Activated T-cell treated with anti-CD3 and anti-CD28 coated beads, Interleukin-2, amount 50 U/mL, for 24 hours (primary cell): Measurements from ENCODE around the gene TMEM131L.
"Not testable (repeated sequence)": the region's sequence is repeated elsewhere in the genome, so short reads cannot be mapped to it uniquely, and the experiment has no call there.

ENCODE experiments used
- DNase-seq: peaks from one replicate; pipeline ENCODE4 v3.0.0-alpha.2; 2020
- H3K27ac Mint-ChIP-seq: 2 replicates; pipeline ENCODE4 v1.8.0; 2020; ENCODE audit warnings: mild to moderate bottlenecking, mixed read lengths
- H3K27me3 Mint-ChIP-seq: 2 replicates; pipeline ENCODE4 v1.8.0; 2020; ENCODE audit warnings: mixed read lengths
- H3K36me3 Mint-ChIP-seq: 2 replicates; pipeline ENCODE4 v1.8.0; 2020; ENCODE audit warnings: low read depth, mixed read lengths
- H3K4me1 Mint-ChIP-seq: 2 replicates; pipeline ENCODE4 v1.8.0; 2020; ENCODE audit warnings: low read depth, mixed read lengths
- H3K4me3 Mint-ChIP-seq: 2 replicates; pipeline ENCODE4 v1.8.0; 2020; ENCODE audit warnings: mild to moderate bottlenecking, moderate library complexity, mixed read lengths
- H3K9me3 Mint-ChIP-seq: 2 replicates; pipeline ENCODE4 v1.8.0; 2020; ENCODE audit warnings: mixed read lengths

Gene TMEM131L

DNA sequence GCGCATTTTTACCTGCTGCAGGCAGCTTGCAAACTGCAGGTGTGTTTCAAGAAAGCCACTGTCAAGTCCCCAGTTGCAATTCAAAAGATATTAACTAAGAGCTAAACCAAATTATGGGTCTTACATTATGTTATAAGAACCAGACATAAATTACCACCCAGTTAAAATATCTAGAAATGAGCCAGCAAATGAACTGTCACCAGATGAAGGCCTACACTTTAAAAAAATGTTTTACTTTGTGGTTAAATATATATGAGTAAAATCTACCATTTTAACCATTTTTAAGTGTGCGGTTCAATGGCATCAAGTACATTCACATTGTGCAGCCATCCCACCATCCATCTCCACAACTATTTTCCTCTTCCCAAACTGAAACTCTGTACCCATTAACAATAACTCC lies 32.0 kb upstream of the TMEM131L start:
- Mint-ChIP-seq H3K27me3 (no peaks in the 10 kb centered on the region), H3K36me3 (no peaks in the 10 kb centered on the region), H3K4me3 (peak overlapping the region; percentile 73), H3K27ac (peak overlapping the region; percentile 92), H3K4me1 (peaks cover 70% of the 10 kb centered on the region), H3K9me3 (no peaks in the 10 kb centered on the region)
- no peak for DNase-seq

DNA sequence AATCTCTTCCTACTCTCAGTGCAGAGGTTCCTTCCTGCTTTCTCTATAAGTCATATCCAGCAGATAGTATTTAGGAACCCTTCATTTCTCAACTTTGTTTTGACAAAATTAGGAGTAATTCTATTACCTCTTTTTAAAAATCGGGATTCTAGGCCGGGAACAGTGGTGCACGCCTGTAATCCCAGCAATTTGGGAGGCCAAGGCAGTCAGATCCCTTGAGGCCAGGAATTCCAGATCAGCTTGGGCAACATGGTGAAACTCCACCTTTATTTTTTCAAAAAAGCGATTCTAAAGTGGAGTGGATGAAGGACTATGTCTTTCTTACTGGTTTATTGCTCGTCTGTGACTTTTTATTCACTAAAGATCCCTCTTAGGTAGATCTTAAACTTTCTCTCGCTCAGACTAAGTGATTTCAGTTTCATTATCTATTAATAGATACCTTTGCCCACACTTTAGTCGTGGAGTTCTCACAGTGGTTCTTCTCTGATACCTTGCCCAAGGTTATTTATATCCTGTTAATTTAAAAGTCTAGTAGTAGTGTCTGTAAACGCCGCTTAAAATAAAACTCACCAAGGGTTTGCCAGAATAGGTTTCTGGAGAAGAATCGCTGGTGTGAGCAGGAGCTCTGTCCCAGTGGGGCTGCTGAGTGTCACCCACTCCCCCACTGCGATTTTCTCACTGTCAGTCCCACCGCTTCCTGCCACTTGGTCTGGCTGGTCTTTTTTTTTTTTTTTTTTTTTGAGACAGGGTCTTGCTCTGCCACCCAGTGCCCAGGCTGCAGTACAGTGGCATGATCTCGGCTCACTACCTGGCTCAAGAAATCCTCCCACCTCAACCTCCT lies 27.0 kb upstream of the TMEM131L start:
- Mint-ChIP-seq H3K27ac (peak overlapping the region; percentile 91), H3K4me3 (peak overlapping the region; percentile 78), H3K36me3 (no peaks in the 10 kb centered on the region), H3K4me1 (peaks cover 50% of the 10 kb centered on the region), H3K9me3 (no peaks in the 10 kb centered on the region), H3K27me3 (no peaks in the 10 kb centered on the region)
- DNase-seq: peak; percentile 49

DNA sequence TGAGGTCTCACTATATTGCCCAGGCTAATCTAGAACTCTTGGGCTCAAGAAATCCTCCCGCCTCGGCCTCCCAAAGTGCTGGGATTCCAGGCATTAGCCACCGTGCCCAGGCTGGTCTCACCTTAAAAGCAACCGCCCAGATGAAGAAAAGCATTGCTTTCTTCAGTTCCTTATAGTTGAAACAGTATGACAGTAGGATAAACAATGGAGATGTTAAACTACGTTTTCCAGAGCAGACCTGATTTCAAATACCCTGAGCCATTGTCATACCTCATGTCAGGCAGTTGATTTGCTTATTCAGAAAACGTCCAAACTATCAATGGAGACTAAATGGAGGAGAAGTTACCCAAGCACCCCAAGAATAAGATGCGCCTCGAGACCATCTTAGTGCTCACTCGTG lies 26.3 kb upstream of the TMEM131L start:
- Mint-ChIP-seq H3K9me3 (no peaks in the 10 kb centered on the region), H3K4me1 (peaks cover 45% of the 10 kb centered on the region), H3K36me3 (no peaks in the 10 kb centered on the region), H3K27me3 (no peaks in the 10 kb centered on the region), H3K27ac (peak overlapping the region; percentile 61), H3K4me3 (peak overlapping the region; percentile 78)
- no peak for DNase-seq

DNA sequence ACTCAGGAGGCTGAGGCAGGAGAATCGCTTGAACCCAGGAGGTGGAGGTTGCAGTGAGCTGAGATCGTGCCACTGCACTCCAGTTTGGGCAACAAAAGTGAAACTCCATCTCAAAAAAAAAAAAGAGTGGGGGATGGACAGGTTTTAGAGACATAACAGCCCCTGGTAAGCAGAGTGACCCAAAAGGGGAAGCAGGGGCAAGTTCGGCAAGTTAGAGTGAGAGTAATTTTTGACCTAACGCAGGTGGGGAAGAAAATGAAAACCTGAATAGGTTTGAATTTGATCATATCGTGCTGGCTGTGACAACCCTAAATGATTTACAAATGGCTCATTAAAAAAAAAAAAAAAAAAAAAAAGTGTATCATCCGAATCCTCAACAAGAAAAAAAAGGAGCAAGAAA lies 25.7 kb upstream of the TMEM131L start:
- Mint-ChIP-seq H3K36me3 (no peaks in the 10 kb centered on the region), H3K9me3 (no peaks in the 10 kb centered on the region), H3K4me3 (no peak overlapping the region), H3K27me3 (no peaks in the 10 kb centered on the region), H3K4me1 (peaks cover 42% of the 10 kb centered on the region), H3K27ac (no peak overlapping the region)
- DNase-seq: no peak

DNA sequence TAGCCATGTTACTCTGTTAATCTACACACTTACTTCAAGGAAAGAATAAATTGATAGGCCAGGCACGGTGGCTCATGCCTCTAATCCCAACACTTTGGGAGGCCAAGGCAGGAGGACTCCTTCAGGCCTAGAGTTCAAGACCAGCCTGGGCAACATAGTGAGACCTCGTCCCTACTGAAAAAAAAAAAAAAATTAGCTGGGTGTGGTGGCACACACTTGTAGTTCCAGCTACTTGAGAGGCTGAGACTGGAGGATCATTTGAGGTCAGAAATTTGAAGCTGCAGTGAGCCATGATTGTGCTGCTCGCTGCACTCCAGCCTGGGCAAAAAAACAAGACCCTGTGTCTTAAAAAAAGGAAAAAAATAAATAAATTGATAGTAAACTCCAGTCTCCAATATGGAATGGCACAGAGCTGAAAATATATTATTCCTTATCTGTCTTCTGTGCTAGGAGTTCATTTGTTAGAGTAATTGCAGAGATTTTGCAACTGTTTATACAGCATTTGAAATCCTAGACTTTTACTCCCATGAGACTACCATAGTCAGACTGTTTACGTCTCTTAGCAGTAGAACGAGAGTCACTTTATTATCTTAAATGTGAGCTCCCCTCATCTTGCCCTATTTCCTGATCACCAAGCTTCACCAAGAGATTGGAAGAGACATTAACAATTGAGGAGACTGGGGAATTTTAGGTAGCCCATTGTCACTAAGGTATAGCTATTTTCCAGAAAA lies 18.8 kb upstream of the TMEM131L start:
- Mint-ChIP-seq H3K27ac (no peak overlapping the region), H3K36me3 (no peaks in the 10 kb centered on the region), H3K4me1 (peaks cover 22% of the 10 kb centered on the region), H3K4me3 (no peak overlapping the region), H3K9me3 (no peaks in the 10 kb centered on the region), H3K27me3 (no peaks in the 10 kb centered on the region)
- no peak for DNase-seq

DNA sequence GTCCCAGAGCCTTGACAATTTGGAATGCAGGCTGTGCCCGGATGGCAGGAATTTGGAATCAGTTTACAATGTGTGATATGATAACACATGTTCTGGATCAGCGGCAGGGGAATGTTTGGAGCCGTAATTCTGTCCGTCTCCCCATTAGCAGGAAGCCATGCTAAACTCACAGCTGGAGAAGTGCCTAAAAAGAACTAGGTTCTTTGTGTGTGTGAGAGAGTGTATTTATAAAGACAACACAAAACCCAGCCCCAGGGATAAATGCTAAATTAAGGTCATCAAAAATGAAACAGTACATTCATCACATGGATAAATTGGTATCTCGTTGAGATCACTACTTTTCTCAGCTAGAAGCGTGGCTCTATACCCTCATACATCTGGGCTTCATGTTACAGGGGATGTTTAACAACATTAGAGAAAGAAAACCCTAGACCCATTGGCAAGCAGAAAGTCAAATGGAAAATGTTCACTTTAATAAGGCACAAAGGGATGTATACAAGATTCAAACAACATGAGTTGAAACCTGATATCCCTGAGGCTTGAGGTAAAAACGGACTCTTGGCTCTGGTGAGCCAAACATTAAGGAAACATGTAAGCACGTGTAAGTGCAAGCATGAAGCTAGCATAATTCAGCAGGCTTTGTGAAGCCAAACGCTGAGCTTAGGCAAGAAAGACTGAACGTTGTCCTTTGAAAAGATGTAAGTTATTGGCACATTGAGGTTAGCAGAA lies 18.0 kb upstream of the TMEM131L start:
- H3K27ac Mint-ChIP-seq: no peak overlapping the region
- no peaks in the 10 kb centered on the region for H3K27me3 Mint-ChIP-seq
- DNase-seq: no peak

DNA sequence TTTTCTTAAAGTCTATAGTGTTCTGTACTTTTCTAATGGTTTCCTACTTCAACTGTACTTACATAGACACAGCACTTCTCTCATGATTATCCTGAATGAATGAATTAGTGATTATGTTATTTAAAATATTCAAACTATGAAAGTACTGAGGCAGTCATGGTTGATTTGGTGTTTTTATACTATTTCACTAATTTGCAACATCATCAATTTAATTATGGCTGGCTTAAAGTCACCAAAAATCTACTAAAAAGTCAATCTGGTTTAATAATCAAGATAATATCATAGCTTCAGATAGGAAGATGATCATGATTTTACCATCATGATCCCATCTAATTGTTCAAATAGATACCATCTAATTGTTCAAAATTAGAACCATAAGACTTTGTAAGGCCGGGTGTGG lies 16.8 kb upstream of the TMEM131L start:
- H3K9me3 Mint-ChIP-seq: no peaks in the 10 kb centered on the region
- H3K4me3 Mint-ChIP-seq: no peak overlapping the region
- H3K4me1 Mint-ChIP-seq: peaks cover 25% of the 10 kb centered on the region
- no peaks in the 10 kb centered on the region for H3K36me3 Mint-ChIP-seq
- no peak overlapping the region for H3K27ac Mint-ChIP-seq
- DNase-seq: no peak
- H3K27me3 Mint-ChIP-seq: no peaks in the 10 kb centered on the region

More for the DNA sequence above, 18.0 kb upstream of the TMEM131L start:
- no peak overlapping the region for H3K4me3 Mint-ChIP-seq
- H3K4me1 Mint-ChIP-seq: peaks cover 20% of the 10 kb centered on the region
- no peaks in the 10 kb centered on the region for H3K9me3 Mint-ChIP-seq
- no peaks in the 10 kb centered on the region for H3K36me3 Mint-ChIP-seq

DNA sequence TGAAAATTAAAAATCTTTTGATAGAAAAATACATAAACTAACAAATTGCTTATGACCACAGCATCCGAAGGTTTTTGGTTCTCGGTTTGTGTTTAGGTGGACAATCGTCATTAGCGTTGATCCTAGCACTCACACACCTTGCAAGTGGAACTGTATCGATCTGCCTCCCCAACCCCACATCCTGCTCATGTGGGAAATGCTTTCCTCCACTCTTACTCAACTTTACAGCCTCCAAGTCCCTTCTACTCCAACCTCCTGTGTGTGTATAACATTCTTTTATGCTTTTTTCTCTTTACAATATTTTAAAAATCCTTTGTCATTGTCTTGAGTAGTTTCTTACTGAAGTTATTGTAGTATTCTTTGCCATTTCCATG lies 15.6 kb upstream of the TMEM131L start:
- H3K36me3 Mint-ChIP-seq: no peaks in the 10 kb centered on the region
- DNase-seq: no peak
- no peaks in the 10 kb centered on the region for H3K27me3 Mint-ChIP-seq
- peaks cover 25% of the 10 kb centered on the region for H3K4me1 Mint-ChIP-seq
- H3K4me3 Mint-ChIP-seq: peak overlapping the region; percentile 37
- H3K27ac Mint-ChIP-seq: peak overlapping the region; percentile 79
- H3K9me3 Mint-ChIP-seq: no peaks in the 10 kb centered on the region

DNA sequence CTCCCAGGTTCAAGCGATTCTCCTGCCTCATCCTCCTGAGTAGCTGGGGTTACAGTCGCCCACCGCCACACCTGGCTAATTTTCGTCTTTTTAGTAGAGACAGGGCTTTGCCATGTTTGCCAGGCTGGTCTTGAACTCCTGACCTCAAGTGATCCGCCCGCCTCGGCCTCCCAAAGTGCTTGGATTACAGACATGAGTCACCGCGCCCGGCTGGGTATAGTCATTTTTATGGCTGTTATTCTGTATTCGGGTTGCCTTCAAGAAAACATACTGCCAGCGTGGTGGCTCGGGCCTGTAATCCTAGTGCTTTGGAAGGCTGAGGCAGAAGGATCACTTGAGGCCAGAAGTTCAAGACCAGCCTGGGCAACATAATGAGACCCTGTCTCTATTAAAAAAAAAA lies 15.0 kb upstream of the TMEM131L start:
- H3K4me3 Mint-ChIP-seq, H3K36me3 Mint-ChIP-seq, DNase-seq, H3K27ac Mint-ChIP-seq, H3K27me3 Mint-ChIP-seq, H3K9me3 Mint-ChIP-seq: not testable (repeated sequence)
- H3K4me1 Mint-ChIP-seq: peaks cover 25% of the 10 kb centered on the region

DNA sequence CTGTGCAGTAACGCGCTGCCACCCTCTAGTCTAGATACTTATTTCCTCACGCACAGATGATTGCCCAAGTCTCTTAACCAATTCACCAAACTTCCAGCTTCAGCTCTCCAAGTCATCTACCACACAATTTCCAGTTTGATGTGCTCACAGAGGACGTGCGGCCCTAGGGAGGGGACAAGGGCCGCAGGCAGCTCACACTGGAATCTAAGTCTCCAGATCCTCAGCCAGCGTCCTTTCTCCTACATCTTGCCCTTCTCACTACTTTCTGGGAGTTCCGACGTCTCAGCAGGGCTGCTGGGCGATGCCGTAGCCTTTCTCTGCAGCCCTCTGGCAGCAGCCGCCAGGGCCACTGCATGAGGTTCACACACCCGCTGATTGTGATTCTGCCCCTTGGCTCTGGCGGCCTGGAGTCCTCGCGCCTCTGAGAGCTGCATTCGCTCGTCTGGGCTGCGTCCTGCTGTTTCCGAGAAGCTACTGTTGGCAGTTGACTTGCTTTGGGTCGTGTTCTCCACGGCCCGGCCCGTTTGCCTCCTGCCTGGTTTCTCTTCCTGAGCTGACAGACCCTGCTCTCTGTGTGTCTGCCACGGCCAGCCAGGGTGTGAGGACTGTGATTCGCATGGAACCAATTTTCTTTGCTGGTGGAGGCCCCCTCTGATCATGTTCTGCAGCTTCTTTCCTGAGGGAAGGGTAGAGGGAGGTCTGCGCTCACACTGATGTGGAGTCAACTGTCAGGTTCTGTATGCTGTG lies 14.1 kb upstream of the TMEM131L start:
- Mint-ChIP-seq H3K36me3 (no peaks in the 10 kb centered on the region), H3K27ac (no peak overlapping the region), H3K27me3 (no peaks in the 10 kb centered on the region), H3K4me1 (peaks cover 25% of the 10 kb centered on the region), H3K9me3 (no peaks in the 10 kb centered on the region), H3K4me3 (no peak overlapping the region)
- no peak for DNase-seq

DNA sequence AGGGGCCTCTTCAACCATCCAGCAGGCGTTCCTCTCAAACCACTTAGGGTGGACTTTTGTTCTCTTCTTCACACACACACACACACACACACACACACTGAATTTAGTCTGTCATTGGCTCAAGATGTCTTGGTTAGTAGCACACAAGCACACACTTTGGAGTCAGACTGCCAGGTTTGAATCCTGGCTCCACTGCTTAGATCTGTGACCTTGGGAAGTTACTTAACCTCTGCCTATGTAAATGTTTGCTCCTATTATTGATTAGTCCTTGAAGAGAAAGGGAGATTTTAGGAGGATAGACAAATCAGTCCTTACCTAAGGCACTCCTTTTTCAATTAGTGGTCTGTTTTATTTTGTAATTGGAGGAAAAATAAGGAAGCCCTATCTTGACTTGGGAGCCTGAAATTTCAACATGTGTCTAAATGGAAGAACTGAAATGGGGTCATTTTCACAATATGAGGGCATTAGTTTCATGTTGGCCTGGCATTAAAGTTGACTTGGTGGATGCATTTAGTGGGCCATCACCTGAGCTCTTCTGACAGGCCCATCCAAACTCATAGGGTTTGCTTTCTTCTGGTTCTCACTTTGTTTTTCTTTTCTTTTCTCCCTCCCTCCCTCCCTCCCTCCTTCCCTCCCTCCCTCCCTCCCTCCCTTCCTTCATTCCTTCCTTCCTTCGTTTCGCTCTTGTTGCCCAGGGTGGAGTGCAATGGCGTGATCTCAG lies 13.3 kb upstream of the TMEM131L start:
- H3K27me3 Mint-ChIP-seq: no peaks in the 10 kb centered on the region
- H3K4me1 Mint-ChIP-seq: peaks cover 25% of the 10 kb centered on the region
- no peaks in the 10 kb centered on the region for H3K36me3 Mint-ChIP-seq
- H3K4me3 Mint-ChIP-seq: no peak overlapping the region
- H3K27ac Mint-ChIP-seq: no peak overlapping the region
- DNase-seq: no peak
- no peaks in the 10 kb centered on the region for H3K9me3 Mint-ChIP-seq

DNA sequence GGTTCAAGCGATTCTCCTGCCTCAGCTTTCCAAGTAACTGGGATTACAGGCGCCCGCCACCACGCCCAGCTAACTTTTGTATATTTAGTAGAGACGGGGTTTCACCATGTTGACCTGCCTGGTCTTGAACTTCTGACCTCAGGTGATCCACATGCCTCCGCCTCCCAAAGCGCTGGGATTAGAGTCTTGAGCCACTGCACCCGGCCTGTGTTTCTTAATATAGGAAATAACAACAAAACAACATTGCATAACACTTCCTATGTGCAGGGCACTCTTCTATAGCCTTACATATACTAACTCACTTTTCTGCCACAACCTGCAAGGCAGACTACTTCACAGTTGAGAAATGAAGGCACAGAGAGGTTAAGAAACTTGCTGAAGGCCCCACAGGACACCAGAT lies 12.8 kb upstream of the TMEM131L start:
- Mint-ChIP-seq H3K4me1 (peaks cover 24% of the 10 kb centered on the region), H3K36me3 (no peaks in the 10 kb centered on the region), H3K4me3 (no peak overlapping the region), H3K27me3 (no peaks in the 10 kb centered on the region), H3K9me3 (no peaks in the 10 kb centered on the region), H3K27ac (no peak overlapping the region)
- no peak for DNase-seq

DNA sequence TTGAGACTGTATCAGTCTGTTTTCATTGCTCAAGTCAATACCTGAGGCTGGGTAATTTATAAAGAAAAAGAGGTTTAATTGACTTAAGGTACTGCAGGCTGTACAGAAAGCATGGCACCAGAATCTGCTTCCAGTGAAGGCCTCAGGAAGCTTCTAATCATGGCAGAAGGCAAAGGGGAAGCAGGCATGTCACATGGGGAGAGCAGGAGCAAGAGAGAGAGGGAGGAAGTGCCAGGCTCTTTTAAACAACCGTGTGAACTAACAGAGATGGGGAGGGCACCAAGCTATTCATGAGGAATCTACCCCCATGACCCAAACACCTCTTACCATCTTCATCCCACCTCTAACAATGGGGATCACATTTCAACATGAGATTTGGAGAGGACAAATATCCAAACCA lies 7.2 kb upstream of the TMEM131L start:
- no peak for DNase-seq
- no peak overlapping the region for H3K27ac Mint-ChIP-seq
- H3K4me3 Mint-ChIP-seq: no peak overlapping the region
- H3K9me3 Mint-ChIP-seq: no peaks in the 10 kb centered on the region
- no peaks in the 10 kb centered on the region for H3K27me3 Mint-ChIP-seq
- peaks cover 1% of the 10 kb centered on the region for H3K4me1 Mint-ChIP-seq
- no peaks in the 10 kb centered on the region for H3K36me3 Mint-ChIP-seq

DNA sequence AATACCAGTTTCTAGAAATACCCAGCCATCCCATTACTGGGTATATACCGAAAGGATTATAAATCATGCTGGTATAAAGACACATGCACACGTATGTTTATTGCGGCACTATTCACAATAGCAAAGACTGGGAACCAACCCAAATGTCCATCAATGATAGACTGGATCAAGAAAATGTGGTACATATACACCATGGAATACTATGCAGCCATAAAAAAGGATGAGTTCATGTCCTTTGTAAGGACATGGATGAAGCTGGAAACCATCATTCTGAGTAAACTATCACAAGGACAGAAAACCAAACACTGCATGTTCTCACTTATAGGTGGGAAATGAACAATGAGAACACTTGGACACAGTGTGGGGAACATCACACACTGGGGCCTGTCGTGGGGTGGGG lies 4.6 kb upstream of the TMEM131L start:
- H3K9me3 Mint-ChIP-seq, H3K36me3 Mint-ChIP-seq, H3K27ac Mint-ChIP-seq, H3K4me3 Mint-ChIP-seq, H3K27me3 Mint-ChIP-seq, DNase-seq: not testable (repeated sequence)
- peaks cover 14% of the 10 kb centered on the region for H3K4me1 Mint-ChIP-seq
